Sigmoid colon (tissue), 4 donors: Measurements from ENCODE around the gene SHC3.

ENCODE experiments used
- EP300 ChIP-seq, 4 donors: sonication (generic); formaldehyde crosslinking; IDR thresholded peaks; one replicate each; pipeline ENCODE4 v1.6.1; 2017; ENCODE audit warnings: antibody characterized with exemption in 4 of 4
- POLR2AphosphoS5 ChIP-seq, 4 donors: sonication (generic); formaldehyde crosslinking; IDR thresholded peaks; one replicate each; pipeline ENCODE4 v1.6.1; 2017; ENCODE audit warnings: antibody characterized with exemption in 4 of 4

DNA sequence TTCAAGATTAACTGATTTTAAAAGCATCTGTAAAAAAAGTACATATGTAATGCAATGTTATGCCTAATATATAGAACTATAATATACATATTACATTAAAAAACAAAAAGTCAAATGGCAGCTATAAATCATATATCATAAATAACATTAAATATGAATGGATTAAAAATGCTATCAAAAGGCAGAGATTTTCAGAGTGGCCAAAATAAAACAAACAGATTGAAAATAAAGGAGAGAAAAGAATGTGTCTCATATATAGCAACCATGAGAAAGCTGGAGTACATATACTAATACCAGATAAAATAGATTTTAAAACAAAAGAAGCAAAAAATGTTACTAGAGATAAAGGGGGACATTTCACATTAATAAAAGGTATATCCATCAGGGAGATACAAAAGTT, 148.8 kb downstream of the SHC3 start:
- TF ChIP-seq POLR2AphosphoS5 (IDR thresholded peaks at IDR 0.05) (no peak), EP300 (IDR thresholded peaks at IDR 0.05) (no peak)
